Measurements from ENCODE around the gene ALG5. TPM values are rescaled to one million over a fixed set of nuclear protein-coding genes. Genes with fewer than 3 reads are reported as not detected.
A peak's percentile ranks its signal among the peaks of the same experiment; 100 is the strongest.

The ALG5 gene
- total RNA-seq, 1 donor from 2014 or later: 7.8 TPM

GRCh38 chr13:36919833-36920615 is 79.1 kb downstream of the ALG5 start, which contains the start of gene SMAD9:
Gene SMAD9, minus strand, starts transcription at chr13:36920238. Its CDS starts 40,549 bp downstream, at chr13:36879689.
- peak; percentile 87 for ATAC-seq (ENCODE audit: poor library complexity)
- DNase-seq: peak; percentile 89
- intact Hi-C loops (cut with DNase I): no loop called here

- intact Hi-C loops (cut with DNase I): no loop called here
- peak; percentile 64 for ATAC-seq (ENCODE audit: poor library complexity)
- peak; percentile 62 for DNase-seq
Measured at GRCh38 chr13:36919171-36919832, 79.8 kb downstream of the ALG5 start.

DNA sequence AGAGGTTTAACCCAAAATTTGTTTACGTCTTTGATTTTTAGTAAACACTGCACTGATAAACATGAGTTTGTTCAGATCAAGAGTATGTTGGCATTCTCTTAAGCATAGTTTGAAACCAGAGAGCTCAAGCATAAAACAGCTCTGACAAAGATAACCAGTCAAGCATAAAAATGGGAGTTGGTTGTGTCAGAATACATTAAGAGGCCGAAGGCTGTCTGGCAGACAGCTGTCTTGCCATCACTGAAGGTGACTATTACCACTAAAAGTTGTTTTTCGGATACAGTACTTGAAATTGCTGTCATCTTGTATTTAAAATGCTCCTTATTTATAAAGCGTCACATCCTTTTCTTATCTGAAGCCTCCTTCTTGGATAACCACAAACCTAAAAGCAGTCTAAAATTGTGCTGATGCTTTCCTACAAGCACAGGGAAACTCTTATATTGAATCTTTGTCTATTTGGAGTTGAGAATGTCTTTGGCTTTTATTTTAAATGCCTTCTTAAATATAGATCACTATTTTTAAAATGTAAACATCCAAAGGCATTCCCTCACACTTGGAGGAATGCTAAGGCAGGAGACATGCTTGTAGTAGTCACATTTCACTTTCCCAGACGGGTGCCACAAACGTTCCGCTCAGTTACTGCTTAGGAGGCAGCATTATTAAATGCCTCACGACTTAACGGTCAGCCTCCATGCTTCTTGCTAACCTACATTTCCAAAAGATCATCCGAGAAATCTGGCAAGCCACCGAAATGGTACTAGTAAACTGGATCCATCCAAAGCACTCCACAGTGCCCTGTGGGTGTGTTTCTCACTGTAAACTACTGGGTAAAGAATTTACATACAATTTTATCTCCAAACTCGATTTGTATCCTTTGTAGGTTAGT is 80.7 kb downstream of the ALG5 start:
- ATAC-seq (ENCODE audit: poor library complexity) (no peak), DNase-seq (no peak)
- intact Hi-C loops (cut with DNase I): no loop called here

DNA sequence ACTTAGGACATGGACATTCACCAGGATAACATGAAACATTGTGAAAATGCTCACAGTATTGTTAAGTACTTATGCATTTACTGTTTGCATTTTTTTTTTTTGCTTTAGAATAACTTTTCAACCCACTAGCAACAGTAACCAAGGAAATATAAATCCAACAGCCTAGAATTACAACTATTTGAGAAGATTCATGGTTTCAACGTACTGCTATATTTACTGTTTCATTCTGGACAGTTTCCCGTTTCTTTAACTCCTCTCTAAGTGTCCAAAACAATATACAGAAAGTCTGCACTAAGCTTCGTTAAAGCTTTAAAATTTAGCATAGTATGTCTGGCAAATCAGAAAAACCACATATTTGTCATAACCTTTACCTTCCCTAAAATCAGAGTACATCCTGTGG is 81.8 kb downstream of the ALG5 start:
- ATAC-seq (ENCODE audit: poor library complexity) (no peak), DNase-seq (no peak)
- intact Hi-C loops (cut with DNase I): no loop called here

DNA sequence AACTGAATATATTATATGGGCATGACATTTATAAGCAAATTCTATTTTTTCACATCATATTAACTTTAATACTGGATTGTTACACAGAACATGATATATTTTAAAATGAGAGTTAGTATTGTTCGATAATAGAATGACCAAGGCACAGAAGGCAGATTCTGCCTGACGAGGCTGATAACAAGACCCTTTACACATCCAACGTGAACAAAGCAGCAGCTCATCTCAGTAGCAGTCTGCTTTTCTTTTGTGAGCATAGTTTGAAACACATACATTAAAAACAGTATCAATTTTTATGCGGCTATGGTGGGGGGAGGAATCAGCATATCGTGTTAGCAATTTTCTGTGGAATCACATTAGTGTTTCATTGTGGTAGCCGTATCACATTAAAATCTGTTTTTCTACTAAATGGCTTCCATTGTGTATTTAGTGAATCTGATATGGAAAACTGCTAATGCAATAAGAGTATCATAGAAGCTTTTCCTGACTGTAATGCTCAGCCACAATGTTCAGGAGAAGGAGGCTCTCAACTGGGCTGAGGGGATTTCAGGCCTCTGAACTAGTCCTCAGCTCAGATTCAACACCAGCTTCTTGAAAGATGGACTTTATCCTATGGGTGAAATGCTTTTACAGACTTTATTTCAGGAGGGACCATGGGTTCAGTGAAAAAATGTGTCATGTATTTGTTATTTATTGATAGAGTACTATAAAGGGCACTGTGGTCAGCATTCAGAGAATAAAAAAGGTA is 83.1 kb downstream of the ALG5 start:
- ATAC-seq (ENCODE audit: poor library complexity) (no peak), DNase-seq (no peak)
- intact Hi-C loops (cut with DNase I): no loop called here

- ATAC-seq (ENCODE audit: poor library complexity) (no peak), DNase-seq (no peak)
- intact Hi-C loops (cut with DNase I): no loop called here
Measured at GRCh38 chr13:36915106-36915505, 84.0 kb downstream of the ALG5 start.

GRCh38 chr13:36914648-36915047 is 84.5 kb downstream of the ALG5 start:
- intact Hi-C loops (cut with DNase I): no loop called here
- ATAC-seq (ENCODE audit: poor library complexity): no peak
- no peak for DNase-seq

DNA sequence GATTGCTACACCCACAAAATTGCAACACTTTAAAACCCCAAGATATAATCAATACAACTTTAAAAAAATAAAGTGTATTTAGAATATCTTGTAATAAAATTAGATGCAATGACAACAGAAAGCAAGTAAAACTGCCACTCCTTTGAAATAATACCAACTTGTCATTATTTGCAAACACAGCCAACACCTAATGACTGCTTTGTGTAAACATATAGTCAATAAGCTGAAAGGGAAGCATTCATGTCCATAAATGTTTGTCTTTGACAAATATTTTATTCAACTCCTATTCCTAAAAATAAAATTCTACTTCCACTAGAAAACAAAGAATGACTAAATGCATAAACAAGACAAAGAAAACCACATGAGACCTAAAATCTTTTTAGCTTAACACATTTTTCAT is 85.7 kb downstream of the ALG5 start:
- DNase-seq (no peak), ATAC-seq (ENCODE audit: poor library complexity) (no peak)
- intact Hi-C loops (cut with DNase I): no loop called here

DNA sequence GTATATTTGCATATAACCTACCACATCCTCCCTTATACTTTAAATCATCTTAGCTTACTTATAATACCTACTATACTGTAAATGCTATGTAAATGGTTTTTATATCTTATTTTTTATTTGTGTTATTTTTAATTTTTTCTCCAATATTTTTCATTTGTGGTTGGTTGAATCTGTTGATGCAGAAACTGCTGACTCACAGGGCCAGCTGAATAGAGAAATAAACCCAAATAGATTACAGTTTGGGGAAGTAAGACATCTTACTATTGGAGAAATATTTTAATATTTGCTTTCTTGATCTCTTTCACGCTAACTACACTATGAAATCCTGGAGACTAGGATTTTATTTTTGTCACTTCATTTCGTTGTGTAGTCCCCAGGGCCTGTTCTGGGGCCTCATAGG is 86.2 kb downstream of the ALG5 start:
- ATAC-seq (ENCODE audit: poor library complexity) (no peak), DNase-seq (no peak)
- intact Hi-C loops (cut with DNase I): no loop called here

GRCh38 chr13:36912369-36912768 is 86.8 kb downstream of the ALG5 start:
- intact Hi-C loops (cut with DNase I): no loop called here
- no peak for ATAC-seq (ENCODE audit: poor library complexity)
- DNase-seq: no peak

DNA sequence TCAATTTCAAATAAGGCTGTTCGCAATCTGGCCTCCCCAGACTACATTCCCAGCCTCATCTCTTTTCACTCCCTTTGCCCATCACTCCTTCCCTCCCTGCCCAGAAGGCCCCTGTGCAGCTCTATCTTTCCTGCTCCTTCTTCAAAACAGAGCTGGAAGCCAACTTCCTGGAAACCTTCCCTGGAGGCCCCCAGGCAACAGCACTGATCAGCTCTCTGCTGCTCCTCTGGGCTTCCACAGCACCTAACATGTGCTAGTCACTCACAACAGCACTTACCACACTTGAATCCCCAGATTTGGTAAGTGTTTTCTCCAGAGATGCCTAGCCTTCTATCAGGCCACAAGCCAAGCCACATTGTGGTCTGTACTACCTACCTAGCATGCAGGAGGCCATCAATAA is 88.6 kb downstream of the ALG5 start:
- ATAC-seq (ENCODE audit: poor library complexity): no peak
- intact Hi-C loops (cut with DNase I): no loop called here

GRCh38 chr13:36907821-36908220 is 91.3 kb downstream of the ALG5 start:
- DNase-seq: no peak
- intact Hi-C loops (cut with DNase I): no loop called here
- ATAC-seq (ENCODE audit: poor library complexity): no peak

More for the DNA sequence above, 88.6 kb downstream of the ALG5 start:
- DNase-seq: no peak

DNA sequence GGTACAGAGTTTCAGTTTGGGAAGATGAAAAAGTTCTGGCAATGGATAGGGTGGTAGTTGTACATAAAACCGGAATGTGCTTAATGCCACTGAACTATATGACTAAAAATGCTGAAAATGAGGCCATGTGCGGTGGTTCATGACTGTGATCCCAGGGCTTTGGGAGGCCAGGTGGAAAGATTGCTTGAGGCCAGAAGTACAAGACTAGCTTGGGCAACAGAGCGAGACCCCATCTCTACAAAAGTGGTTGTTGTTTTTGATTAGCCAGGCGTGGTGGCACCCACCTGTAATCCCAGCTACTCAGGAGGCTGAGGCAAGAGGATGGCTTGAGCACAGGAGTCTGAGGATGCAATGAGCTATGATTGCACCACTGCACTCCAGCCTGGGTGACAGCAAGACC is 91.9 kb downstream of the ALG5 start:
- no peak for DNase-seq
- intact Hi-C loops (cut with DNase I): no loop called here
- no peak for ATAC-seq (ENCODE audit: poor library complexity)

DNA sequence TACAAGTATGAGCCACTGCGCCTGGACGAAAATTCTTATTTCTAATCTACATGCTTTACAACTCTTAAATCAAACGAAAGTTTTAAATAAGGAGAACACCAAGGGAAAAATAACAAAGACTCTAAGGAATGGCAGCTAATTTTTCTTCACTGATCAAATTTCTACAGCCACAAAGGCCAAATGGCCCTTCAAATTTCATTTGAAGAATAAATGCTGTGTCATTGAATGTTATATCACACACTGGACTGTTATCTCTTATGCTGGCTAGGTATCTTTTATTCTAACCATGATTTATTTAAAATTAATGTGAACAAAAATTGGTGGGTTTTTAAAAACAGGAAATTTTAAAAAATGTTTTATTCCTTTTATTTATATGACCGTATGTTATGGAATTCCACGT is 93.2 kb downstream of the ALG5 start:
- ATAC-seq (ENCODE audit: poor library complexity) (no peak), DNase-seq (no peak)
- intact Hi-C loops (cut with DNase I): no loop called here

DNA sequence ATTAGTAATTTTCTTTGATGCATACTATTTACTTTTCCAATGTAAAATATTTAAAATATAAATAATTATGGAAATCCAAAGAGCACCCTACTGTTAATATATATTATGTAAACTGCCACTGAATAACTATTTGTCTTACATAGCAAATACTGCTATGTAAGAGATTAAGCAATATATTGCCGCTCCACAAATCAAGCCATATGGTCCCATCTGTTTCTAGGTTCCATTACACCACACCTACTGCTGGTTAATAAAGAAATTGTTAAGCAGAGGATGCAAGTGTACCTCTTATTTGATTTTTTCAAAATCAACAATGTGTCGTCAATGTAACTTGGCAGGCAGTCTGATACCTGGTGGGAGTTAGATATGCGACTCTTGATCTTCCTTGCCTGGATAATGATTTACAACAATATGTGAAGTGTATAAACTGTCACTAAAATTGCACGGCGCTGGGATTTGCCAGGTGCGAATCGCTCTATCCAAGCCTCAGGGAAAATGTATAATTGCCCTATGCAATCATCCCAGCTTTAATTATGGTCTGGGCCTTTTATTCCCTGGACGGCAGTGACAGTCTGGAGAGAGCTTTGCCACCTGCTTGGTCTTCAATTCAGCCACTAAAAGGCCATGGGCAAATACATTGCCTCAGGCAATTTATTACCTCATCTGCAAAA is 95.1 kb downstream of the ALG5 start:
- intact Hi-C loops (cut with DNase I): no loop called here

More for the DNA sequence above, 95.1 kb downstream of the ALG5 start:
- ATAC-seq (ENCODE audit: poor library complexity): no peak
- no peak for DNase-seq
